ENCODE data around the gene BFSP2. TPM values are rescaled to one million over a fixed set of nuclear protein-coding genes. Genes with fewer than 3 reads are reported as not detected.
"Not testable (repeated sequence)": the region's sequence is repeated elsewhere in the genome, so short reads cannot be mapped to it uniquely, and the experiment has no call there.

Gene BFSP2
- total RNA-seq, 1 donor from 2014 or later = not detected

- DNase-seq (ENCODE audit: low spot score) = no peak
These were observed 92.4 kb downstream of the BFSP2 start for GRCh38 chr3:133492159-133492741.

GRCh38 chr3:133494469-133494868 is 94.6 kb downstream of the BFSP2 start:
- DNase-seq (ENCODE audit: low spot score) = no peak
- intact Hi-C loops (cut with DNase I) = no loop called here

More at GRCh38 chr3:133492159-133492741, 92.4 kb downstream of the BFSP2 start:
- intact Hi-C loops (cut with DNase I) = no loop called here

- intact Hi-C loops (cut with DNase I); DNase-seq (ENCODE audit: low spot score): not testable (repeated sequence)
These were observed 102.7 kb downstream of the BFSP2 start for GRCh38 chr3:133502542-133502941.

GRCh38 chr3:133503409-133503808 is 103.6 kb downstream of the BFSP2 start:
- intact Hi-C loops (cut with DNase I) = no loop called here
- DNase-seq (ENCODE audit: low spot score) = no peak

GRCh38 chr3:133504736-133505135 is 104.9 kb downstream of the BFSP2 start:
- intact Hi-C loops (cut with DNase I) = no loop called here

GRCh38 chr3:133505813-133506212 is 106.0 kb downstream of the BFSP2 start:
- intact Hi-C loops (cut with DNase I) = no loop called here
- DNase-seq (ENCODE audit: low spot score) = no peak

More at GRCh38 chr3:133504736-133505135, 104.9 kb downstream of the BFSP2 start:
- DNase-seq (ENCODE audit: low spot score) = no peak

GRCh38 chr3:133506215-133506901 is 106.5 kb downstream of the BFSP2 start:
- intact Hi-C loops (cut with DNase I) = no loop called here
- no peak for DNase-seq (ENCODE audit: low spot score)

GRCh38 chr3:133509488-133509887 is 109.6 kb downstream of the BFSP2 start:
- DNase-seq (ENCODE audit: low spot score) = no peak
- intact Hi-C loops (cut with DNase I) = no loop called here

GRCh38 chr3:133512416-133513089 is 112.7 kb downstream of the BFSP2 start:
- intact Hi-C loops (cut with DNase I) = no loop called here
- no peak for DNase-seq (ENCODE audit: low spot score)

- DNase-seq (ENCODE audit: low spot score) = no peak
- intact Hi-C loops (cut with DNase I) = no loop called here
These were observed 114.6 kb downstream of the BFSP2 start for GRCh38 chr3:133514418-133514817.

GRCh38 chr3:133515127-133515526 is 115.3 kb downstream of the BFSP2 start:
- DNase-seq (ENCODE audit: low spot score) = no peak
- intact Hi-C loops (cut with DNase I) = no loop called here

GRCh38 chr3:133520286-133520685 is 120.4 kb downstream of the BFSP2 start:
- no peak for DNase-seq (ENCODE audit: low spot score)
- intact Hi-C loops (cut with DNase I) = no loop called here

- intact Hi-C loops (cut with DNase I); DNase-seq (ENCODE audit: low spot score): not testable (repeated sequence)
These were observed 121.1 kb downstream of the BFSP2 start for GRCh38 chr3:133520938-133521337.

- intact Hi-C loops (cut with DNase I) = no loop called here
- no peak for DNase-seq (ENCODE audit: low spot score)
These were observed 122.1 kb downstream of the BFSP2 start for GRCh38 chr3:133521946-133522345.

- intact Hi-C loops (cut with DNase I); DNase-seq (ENCODE audit: low spot score): not testable (repeated sequence)
These were observed 123.9 kb downstream of the BFSP2 start for GRCh38 chr3:133523758-133524157.

Other genes with a start within 250 kb of the BFSP2 start
- gene CDV3, start 173.6 kb downstream of the BFSP2 start, total RNA-seq = 151 TPM

Data from cardiac septum (tissue), 1 donor.